Mucosa of stomach (tissue), 1 donor: ENCODE data around the gene ROBO3.

Source experiments
- H3K27me3 ChIP-seq: one replicate; pipeline ENCODE4 v1.7.0; 2013; ENCODE audit warnings: mild to moderate bottlenecking, low read length; ENCODE audit not compliant: control insufficient read depth, insufficient read depth
- H3K36me3 ChIP-seq: one replicate; pipeline ENCODE4 v1.7.0; 2013; ENCODE audit warnings: low read length; ENCODE audit not compliant: control insufficient read depth, insufficient read depth
- H3K4me1 ChIP-seq: one replicate; pipeline ENCODE4 v1.7.0; 2013; ENCODE audit warnings: mild to moderate bottlenecking, low read length; ENCODE audit not compliant: control insufficient read depth, insufficient read depth
- H3K4me3 ChIP-seq: one replicate; pipeline ENCODE4 v1.7.0; 2013; ENCODE audit warnings: low read length
- H3K9ac ChIP-seq: one replicate; pipeline ENCODE4 v1.7.0; 2013; ENCODE audit warnings: mild to moderate bottlenecking, low read length, moderate library complexity
- H3K9me3 ChIP-seq: one replicate; pipeline ENCODE4 v1.7.0; 2013; ENCODE audit warnings: mild to moderate bottlenecking, low read length, moderate library complexity; ENCODE audit not compliant: control insufficient read depth
- donor health status: Pancreatic carcinoma.

ROBO3 gene

DNA sequence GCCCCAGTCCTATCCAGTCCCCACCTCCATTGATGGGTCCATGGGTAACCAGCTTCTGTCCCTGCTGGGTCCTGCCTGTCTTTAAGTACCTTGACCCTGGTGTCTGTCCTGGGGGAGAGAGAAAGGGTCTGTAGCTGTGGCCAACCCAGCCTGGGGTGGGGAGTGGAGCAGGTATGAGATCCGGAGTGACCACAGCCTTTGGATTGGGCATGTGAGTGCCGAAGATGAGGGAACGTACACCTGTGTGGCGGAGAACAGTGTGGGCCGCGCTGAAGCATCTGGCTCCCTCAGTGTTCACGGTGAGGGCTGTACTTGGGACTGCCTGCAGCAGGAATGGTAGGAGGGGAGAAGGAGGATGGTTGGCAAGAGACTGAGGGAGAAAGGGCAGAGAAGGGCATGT lies 5.2 kb downstream of the ROBO3 start:
- Histone ChIP-seq H3K9ac (no peak overlapping the region), H3K4me1 (peaks cover 25% of the 10 kb centered on the region), H3K36me3 (no peaks in the 10 kb centered on the region), H3K9me3 (no peaks in the 10 kb centered on the region), H3K27me3 (peaks cover 96% of the 10 kb centered on the region), H3K4me3 (no peak overlapping the region)

DNA sequence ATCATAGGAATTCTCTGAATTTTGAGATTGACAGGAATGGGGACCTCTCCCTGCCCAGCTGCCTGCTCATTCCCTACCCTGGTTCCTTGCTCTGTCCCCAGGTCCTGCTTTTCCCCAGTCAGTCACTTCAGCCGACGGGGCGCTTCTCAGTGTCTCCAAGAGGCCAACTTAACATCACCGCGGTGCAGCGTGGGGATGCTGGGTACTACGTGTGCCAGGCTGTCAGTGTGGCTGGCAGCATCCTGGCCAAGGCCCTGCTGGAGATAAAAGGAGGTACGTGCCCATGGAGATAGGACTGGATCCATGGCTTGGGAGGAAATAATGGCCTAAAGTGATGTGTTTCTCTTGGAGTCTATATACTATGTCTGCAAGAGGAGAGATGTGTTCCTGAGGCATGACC lies 7.0 kb downstream of the ROBO3 start:
- Histone ChIP-seq H3K36me3 (no peaks in the 10 kb centered on the region), H3K9ac (no peak overlapping the region), H3K4me1 (peaks cover 25% of the 10 kb centered on the region), H3K9me3 (no peaks in the 10 kb centered on the region), H3K4me3 (no peak overlapping the region), H3K27me3 (peaks cover 90% of the 10 kb centered on the region)

DNA sequence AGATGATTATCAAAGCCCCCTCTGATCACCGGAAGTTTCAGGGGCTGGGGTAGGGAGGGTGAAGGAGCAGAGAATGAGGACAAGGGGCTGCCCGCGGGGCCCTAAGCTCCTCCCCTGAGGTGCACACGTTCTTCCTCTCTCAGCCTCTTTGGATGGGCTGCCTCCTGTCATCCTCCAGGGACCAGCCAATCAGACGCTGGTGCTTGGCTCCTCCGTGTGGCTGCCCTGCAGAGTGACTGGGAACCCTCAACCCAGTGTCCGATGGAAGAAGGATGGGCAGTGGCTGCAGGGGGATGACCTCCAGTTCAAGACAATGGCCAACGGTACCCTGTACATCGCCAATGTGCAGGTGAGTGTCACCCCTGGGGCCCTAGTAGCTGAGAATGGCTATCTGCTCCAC lies 7.5 kb downstream of the ROBO3 start:
- no peak overlapping the region for H3K4me3 ChIP-seq
- H3K9me3 ChIP-seq, result no peaks in the 10 kb centered on the region
- peaks cover 90% of the 10 kb centered on the region for H3K27me3 ChIP-seq
- H3K4me1 ChIP-seq, result peaks cover 28% of the 10 kb centered on the region
- H3K9ac ChIP-seq, result no peak overlapping the region
- H3K36me3 ChIP-seq, result no peaks in the 10 kb centered on the region

DNA sequence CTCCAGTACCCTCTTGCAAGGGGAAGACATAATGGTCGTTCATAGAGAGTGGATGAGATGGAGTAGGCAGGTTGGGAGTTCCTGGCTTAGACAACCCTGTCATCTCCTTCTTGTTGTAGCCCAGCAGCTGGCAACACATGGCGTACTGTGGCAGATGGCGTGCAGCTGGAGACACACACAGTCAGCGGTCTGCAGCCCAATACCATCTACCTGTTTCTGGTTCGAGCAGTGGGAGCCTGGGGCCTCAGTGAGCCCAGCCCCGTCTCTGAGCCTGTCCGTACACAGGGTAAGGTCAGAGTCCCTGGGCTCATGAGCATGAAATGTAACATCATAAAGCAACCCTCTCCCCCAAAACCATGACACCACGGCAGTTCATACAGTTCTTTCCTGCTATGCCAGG lies 8.7 kb downstream of the ROBO3 start:
- Histone ChIP-seq H3K27me3 (peaks cover 78% of the 10 kb centered on the region), H3K4me3 (no peak overlapping the region), H3K9me3 (no peaks in the 10 kb centered on the region), H3K4me1 (peaks cover 18% of the 10 kb centered on the region), H3K36me3 (no peaks in the 10 kb centered on the region), H3K9ac (no peak overlapping the region)

DNA sequence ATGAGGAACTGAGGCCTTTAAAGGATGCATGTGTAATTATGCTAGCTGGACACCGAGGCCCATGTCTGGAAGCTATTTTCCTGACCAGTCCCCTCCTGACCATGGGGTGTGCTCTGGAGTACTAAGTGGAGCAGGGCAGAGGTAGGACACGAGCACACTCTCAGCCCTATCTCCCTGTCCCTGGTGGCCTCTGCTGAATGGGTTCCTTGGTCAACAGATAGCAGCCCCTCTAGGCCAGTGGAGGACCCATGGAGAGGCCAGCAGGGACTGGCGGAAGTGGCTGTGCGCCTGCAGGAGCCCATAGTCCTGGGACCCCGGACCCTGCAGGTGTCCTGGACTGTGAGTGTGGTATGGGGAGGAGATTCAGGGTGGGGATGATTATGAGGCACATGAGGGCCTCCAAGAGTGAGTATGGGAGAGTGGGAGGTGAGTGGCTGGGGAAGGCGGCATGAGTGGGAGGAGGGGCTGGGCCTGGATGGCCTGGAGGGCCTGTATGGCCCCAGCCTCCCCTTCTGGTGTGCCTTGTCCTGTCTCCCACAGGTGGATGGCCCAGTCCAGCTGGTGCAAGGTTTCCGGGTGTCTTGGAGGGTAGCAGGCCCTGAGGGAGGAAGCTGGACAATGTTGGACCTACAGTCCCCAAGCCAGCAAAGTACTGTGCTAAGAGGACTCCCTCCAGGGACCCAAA lies 9.5 kb downstream of the ROBO3 start:
- no peak overlapping the region for H3K9ac ChIP-seq
- H3K4me1 ChIP-seq, result peaks cover 16% of the 10 kb centered on the region
- peaks cover 70% of the 10 kb centered on the region for H3K27me3 ChIP-seq

DNA sequence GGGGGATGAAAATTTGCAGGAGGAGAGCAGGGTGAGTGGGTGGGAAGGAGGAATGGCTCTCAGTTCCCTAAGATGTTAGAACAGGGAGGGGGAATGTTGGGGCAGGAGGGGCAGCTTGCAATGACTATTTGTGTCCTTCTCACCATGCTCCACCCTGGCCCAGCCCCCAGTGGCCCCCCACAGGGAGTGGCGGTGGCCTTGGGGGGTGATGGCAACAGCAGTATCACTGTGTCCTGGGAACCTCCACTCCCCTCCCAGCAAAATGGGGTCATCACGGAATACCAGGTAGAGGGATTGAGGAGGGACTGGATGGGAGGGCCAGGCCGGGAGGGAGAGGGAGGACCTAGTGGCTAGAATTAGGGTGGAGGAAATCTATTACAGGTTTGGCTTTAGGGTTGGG lies 10.2 kb downstream of the ROBO3 start:
- Histone ChIP-seq H3K9ac (no peak overlapping the region), H3K36me3 (no peaks in the 10 kb centered on the region), H3K27me3 (peaks cover 63% of the 10 kb centered on the region), H3K9me3 (no peaks in the 10 kb centered on the region), H3K4me1 (peaks cover 16% of the 10 kb centered on the region), H3K4me3 (no peak overlapping the region)

More for the DNA sequence above, 9.5 kb downstream of the ROBO3 start:
- Histone ChIP-seq H3K4me3 (no peak overlapping the region), H3K36me3 (no peaks in the 10 kb centered on the region), H3K9me3 (no peaks in the 10 kb centered on the region)

DNA sequence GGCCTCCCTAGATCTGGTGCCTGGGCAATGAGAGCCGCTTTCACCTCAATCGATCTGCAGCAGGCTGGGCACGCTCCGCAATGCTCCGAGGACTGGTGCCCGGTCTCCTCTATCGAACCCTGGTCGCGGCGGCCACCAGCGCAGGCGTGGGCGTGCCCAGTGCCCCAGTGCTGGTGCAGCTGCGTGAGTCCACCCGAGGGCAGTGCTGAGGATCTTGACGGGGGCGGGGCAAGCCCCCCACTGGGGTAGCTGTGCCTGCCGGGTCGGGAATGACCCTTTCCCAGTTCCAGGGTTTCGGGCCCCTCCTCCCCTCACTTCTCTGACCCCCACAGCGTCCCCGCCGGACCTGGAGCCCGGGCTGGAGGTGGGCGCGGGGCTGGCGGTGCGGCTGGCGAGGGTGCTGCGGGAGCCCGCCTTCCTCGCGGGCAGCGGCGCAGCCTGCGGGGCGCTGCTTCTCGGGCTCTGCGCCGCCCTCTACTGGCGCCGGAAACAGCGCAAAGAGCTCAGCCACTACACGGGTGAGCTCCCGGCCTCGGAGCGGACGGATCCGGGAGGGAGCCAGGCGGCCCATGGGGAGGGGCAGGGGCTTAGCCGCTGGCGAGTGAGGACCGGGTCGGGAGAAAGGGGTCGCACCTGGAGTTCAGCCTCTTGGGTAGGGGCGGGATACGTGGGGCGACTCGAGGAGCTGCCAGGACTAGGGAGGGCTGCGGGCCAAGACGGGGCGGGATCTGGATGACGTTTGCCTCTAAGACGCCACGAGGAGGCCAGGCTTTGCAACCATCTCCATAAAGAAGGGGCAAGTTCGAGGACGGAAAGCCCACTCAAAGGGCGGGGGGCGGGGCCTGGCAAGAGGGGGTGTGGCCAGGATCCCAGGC lies 10.9 kb downstream of the ROBO3 start:
- Histone ChIP-seq H3K9ac (peak overlapping the region; percentile 71), H3K4me3 (peak overlapping the region; percentile 49), H3K9me3 (no peaks in the 10 kb centered on the region), H3K4me1 (peaks cover 16% of the 10 kb centered on the region), H3K27me3 (peaks cover 56% of the 10 kb centered on the region), H3K36me3 (no peaks in the 10 kb centered on the region)

DNA sequence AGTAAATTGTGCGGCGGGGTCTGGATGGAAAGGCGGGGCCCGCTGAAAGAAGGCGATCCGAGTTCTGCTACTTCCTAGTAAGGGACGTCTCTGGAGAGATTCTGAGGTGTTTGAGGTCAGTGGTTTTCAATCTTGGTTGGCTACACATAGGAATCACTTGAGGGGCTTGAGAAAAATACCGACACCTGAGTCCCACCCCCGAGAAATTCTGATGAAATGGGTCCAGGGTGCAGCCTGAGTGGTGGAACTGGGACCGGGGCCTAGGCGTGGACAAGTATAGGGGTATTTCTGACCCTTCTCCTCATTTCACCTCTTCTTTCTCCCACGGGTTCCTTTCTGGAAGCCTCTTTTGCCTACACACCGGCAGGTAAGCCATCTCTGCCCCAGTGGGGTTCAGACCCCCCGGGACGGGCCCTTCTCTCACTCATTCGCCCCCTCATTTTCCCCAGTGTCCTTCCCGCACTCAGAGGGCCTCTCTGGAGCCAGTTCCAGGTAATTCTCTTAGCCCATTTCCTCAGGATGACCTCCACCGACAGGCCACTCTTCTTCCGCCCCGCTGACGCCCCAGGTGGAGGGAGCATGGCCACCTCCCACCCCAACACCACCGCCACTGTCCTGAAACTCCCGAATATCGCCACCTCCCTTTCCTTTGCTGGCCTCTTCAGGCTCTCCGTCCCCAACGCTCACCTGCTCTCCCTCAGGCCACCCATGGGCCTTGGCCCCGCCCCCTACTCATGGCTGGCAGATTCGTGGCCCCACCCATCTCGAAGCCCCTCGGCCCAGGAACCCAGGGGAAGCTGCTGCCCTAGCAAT lies 11.8 kb downstream of the ROBO3 start:
- Histone ChIP-seq H3K27me3 (peaks cover 50% of the 10 kb centered on the region), H3K9me3 (no peaks in the 10 kb centered on the region), H3K4me1 (peaks cover 17% of the 10 kb centered on the region), H3K4me3 (peak overlapping the region; percentile 49), H3K36me3 (no peaks in the 10 kb centered on the region), H3K9ac (peak overlapping the region; percentile 71)

DNA sequence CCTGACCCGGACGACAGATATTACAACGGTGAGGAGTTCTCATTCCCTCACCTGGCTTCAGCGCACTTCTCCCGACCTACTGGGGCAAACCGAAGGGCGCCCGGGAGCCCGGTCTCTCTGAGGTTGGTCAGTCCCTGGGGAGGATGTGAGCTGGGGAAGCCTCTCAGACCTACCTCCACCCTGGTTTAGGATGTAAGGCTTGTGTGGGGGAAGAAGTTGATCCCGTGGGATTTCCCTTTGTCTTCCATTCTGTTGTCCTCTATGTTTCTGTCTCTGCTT lies 12.3 kb downstream of the ROBO3 start:
- Histone ChIP-seq H3K9me3 (no peaks in the 10 kb centered on the region), H3K4me3 (no peak overlapping the region), H3K27me3 (peaks cover 44% of the 10 kb centered on the region), H3K36me3 (no peaks in the 10 kb centered on the region), H3K9ac (no peak overlapping the region), H3K4me1 (peaks cover 21% of the 10 kb centered on the region)

DNA sequence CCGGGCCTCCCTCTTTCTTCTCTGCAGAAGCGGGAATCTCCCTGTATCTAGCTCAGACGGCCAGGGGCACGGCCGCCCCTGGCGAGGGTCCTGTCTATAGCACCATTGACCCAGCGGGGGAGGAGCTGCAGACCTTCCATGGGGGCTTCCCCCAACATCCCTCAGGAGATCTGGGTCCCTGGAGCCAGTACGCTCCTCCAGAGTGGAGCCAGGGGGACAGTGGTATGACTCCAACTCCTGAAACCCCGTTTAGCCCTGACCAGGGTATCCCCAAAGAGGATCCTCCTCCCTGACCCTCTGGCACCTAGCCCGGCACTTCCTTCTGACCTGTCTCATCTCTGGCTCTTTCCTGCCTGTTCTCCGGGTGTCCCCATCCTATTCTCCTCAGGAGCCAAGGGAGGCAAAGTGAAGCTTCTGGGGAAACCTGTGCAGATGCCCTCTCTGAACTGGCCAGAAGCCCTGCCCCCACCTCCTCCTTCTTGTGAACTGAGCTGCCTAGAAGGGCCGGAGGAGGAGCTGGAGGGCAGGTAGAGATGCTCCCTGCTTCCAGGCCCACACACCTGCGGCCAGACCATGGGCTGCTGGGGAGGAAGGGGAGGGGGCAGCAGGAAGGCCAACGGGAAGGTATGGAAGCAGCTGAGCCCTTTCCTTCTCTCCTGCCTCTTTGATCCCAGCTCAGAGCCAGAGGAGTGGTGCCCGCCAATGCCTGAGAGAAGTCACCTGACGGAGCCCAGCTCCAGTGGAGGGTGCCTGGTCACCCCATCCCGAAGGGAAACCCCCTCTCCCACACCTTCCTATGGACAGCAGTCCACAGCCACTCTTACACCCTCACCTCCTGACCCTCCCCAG lies 12.9 kb downstream of the ROBO3 start:
- Histone ChIP-seq H3K27me3 (peaks cover 38% of the 10 kb centered on the region), H3K36me3 (no peaks in the 10 kb centered on the region), H3K4me1 (peaks cover 27% of the 10 kb centered on the region), H3K9ac (no peak overlapping the region), H3K9me3 (no peaks in the 10 kb centered on the region), H3K4me3 (no peak overlapping the region)

DNA sequence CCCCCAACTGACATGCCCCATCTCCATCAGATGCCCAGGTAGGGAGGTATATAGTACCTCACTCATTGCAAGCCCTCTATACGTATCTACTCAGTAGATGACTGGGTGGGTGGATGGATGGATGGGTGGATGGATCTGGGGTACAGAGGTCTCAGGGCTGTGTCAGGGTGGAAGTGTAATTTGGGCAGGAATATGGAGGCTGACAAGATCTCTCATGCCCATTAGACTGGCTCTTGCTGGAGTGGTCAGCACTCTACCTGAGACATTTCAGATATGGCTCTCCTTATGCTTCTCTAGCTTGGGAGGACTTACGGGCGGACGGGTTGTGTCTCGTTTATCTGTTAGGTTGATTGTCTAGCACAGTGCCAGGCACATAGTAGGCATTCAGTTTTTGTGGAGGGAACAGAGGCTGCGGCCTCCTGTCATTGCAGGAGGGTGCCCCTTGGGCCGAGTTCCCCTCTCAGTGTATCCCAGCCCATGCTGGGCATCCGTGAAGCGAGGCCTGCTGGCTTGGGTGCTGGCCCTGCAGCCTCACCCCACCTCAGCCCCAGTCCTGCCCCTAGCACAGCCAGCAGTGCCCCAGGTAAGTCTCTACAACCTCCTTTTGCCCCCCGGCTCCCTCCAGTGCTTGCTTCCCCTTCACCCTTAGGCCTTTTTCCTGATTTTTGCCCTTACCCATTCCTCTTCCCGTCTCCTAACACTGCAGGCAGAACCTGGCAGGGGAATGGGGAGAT lies 13.7 kb downstream of the ROBO3 start:
- H3K4me3 ChIP-seq, result no peak overlapping the region
- no peaks in the 10 kb centered on the region for H3K36me3 ChIP-seq
- H3K9me3 ChIP-seq, result no peaks in the 10 kb centered on the region
- H3K27me3 ChIP-seq, result peaks cover 32% of the 10 kb centered on the region
- H3K4me1 ChIP-seq, result peaks cover 27% of the 10 kb centered on the region
- no peak overlapping the region for H3K9ac ChIP-seq
